HFF-Myc (cell line): ENCODE measurements around the gene CFP.

Experiments used
- DNase-seq: peaks from one replicate; pipeline ENCODE4 v3.0.0-alpha.2; 2011; ENCODE audit warnings: low read depth; ENCODE audit errors: extremely low read depth
- H3K4me3 ChIP-seq: replicated peaks from 2 replicates; pipeline ENCODE4 v1.5.1; 2011; ENCODE audit warnings: low read depth, mild to moderate bottlenecking, control low read depth, low read length
- TF ChIP-seq, protein P1 (sequence below): IDR thresholded peaks from 2 replicates; pipeline ENCODE4 v1.5.1; 2012; ENCODE audit warnings: mild to moderate bottlenecking, low read depth, low read length, control low read depth; ENCODE audit errors: missing control alignments

CFP gene

DNA sequence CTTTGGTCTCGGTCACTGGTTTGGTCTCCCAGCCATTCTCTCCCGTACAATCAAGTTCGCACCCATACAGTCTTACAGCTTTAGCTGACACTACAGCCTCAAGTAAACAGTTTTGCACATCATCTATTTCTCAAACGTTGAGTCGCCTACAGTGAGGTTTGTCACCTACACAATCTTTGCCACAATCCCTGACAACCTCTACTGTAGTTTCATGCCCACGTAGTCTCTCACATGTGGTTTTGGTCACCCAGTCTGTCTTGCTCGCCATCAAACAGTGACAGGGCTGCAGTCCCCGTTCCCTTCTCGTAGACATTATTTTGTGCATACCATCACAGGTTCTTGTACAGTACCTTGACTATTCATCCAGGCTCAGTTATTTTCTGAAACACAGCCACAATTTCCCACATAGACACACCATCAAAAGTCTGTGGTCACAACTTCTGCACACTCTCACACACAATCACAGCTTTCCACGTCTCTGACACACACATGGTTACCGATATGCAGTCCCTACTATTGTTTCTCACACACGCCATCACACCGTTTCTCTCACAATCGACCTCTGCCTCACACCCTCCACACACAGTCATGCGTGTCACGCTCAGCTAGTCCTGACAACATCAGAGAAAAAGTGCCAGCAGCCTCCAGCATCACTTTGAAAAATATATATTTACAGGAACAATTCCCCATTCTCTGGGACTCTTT is 5.3 kb upstream of the CFP start:
- TF ChIP-seq, protein P1, sequence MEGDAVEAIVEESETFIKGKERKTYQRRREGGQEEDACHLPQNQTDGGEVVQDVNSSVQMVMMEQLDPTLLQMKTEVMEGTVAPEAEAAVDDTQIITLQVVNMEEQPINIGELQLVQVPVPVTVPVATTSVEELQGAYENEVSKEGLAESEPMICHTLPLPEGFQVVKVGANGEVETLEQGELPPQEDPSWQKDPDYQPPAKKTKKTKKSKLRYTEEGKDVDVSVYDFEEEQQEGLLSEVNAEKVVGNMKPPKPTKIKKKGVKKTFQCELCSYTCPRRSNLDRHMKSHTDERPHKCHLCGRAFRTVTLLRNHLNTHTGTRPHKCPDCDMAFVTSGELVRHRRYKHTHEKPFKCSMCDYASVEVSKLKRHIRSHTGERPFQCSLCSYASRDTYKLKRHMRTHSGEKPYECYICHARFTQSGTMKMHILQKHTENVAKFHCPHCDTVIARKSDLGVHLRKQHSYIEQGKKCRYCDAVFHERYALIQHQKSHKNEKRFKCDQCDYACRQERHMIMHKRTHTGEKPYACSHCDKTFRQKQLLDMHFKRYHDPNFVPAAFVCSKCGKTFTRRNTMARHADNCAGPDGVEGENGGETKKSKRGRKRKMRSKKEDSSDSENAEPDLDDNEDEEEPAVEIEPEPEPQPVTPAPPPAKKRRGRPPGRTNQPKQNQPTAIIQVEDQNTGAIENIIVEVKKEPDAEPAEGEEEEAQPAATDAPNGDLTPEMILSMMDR, result no peak
- DNase-seq, result no peak

DNA sequence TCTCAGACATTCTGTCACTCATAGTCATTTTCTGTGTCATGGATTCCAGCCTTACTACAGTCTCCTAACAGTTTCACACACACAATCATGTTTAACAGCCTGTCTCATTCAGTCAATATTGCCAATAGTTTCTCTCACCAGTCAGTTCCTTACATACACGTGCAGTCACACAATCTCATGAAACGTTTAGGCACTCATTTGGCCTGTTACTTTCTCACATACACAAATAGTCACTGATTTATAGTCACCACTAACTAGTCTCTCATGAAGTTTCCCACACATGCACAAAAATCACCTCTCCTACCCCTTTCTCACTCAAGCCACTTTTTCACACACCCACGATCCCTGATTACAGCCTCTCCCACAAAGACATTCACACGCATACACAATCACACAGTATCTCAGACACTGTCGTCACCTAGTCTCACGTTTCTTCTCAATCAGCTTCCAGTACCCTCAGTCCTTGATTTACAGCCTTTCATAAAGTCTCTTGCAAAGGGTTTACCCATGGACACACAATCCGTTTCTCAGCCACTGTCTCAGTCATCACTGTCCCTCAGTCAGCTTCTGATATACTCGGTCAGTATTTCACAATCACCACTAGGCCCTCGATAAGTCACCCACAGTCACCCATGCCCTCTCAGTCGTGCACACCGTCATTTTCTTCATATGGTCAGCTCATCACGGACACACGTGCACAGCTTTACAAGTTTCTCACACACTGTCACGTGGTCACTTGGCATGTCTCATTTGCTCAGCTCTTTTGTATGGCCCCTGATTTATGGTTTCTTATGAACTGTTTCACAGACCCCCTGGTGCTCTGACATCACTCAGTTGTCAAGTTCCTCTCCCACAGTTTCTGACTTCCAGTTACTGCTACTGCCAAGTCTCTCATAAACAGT is 4.2 kb upstream of the CFP start:
- TF ChIP-seq, protein P1, result no peak
- no peak for DNase-seq

More for the DNA sequence above, 5.3 kb upstream of the CFP start:
- H3K4me3 ChIP-seq, result no peak overlapping the region

DNA sequence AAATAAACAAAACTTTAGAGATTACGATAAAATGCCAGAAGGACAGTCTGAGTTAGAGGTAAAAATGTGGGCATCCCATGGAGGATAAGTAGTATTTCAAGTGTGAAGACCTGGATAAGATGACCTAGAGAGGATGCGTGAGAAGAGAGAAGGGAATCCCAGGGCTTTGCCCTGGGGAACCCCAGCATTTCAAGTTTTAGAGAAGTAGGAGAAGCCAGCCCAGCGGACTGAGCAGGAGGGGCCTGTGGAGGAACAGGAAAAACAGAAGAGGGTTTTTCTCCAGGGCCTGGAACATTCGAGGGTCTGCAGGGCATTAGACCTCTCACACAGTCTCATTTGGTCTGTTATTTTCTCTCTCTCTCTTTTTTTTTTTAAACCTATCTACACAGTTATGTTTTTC is 2.9 kb upstream of the CFP start:
- no peak for DNase-seq
- TF ChIP-seq, protein P1, result no peak
- no peak overlapping the region for H3K4me3 ChIP-seq

More for the DNA sequence above, 4.2 kb upstream of the CFP start:
- no peak overlapping the region for H3K4me3 ChIP-seq

DNA sequence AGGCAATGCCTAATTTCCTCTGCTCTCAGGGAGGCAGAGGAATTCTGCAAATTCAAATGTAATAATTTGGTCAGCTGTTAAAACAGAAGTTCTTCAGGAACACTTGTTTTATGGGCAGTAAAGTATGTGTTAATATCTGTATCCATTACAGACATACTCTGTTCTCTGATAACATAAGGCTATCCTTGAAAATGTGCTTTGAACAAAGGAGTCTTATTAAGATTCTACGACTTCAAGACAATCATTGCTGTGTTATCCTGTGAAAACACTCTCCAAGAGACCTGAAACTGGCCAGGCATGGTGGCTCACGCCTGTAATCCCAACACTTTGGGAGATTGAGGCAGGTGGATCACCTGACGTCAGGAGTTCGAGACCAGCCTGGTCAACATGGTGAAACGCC is 1.9 kb upstream of the CFP start:
- TF ChIP-seq, protein P1, result no peak
- no peak for DNase-seq
- no peak overlapping the region for H3K4me3 ChIP-seq

DNA sequence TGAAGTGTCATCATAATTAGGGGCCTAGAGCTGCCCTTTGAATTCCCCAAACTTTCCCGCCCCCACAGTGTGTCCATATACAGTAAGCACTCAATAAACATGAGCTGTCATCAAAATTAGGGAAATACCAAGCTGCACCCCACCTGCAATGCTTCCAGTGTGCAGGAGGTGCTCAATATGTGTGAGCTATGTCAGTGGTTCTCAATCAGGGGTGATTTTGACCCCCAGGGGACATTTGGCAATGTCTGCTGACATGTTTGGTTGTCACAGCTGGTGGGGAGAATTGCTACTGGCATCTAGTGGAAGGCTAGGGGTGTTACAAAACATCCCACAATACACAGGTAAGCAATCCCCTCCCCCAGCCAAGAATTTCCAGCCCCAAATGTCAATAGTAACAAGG is 748 bp downstream of the CFP start:
- no peak for DNase-seq
- H3K4me3 ChIP-seq, result no peak overlapping the region
- TF ChIP-seq, protein P1, result peak; percentile 4

DNA sequence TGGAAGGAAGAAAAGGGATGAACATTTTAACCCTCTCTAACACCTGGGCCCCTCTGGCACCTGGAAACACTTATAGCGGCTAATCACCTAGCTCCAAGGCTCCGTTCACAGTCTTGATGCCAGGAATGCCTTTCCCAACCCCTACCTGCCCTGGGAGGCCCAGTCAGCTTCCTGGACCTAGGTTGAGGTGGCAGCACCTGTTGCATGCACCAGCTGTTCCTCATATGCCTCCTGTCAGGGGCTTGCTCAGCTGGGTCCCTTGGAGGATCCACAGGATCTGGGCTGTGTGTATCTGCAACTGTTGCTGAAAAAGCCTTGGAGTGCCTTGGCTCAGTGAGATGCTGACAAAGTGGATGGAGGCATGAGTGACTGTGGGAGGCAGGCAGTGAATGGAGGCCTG is 4.4 kb downstream of the CFP start:
- TF ChIP-seq, protein P1, result no peak
- no peak for DNase-seq
- H3K4me3 ChIP-seq, result no peak overlapping the region
